ENCODE data around the gene PAFAH1B1. TPM values are rescaled to one million over a fixed set of nuclear protein-coding genes. Genes with fewer than 3 reads are reported as not detected.
"Not testable (repeated sequence)": the region's sequence is repeated elsewhere in the genome, so short reads cannot be mapped to it uniquely, and the experiment has no call there.

PAFAH1B1 gene
- total and polyA plus RNA-seq, 5 donors, result 39.1 to 128 (median 104) TPM

GRCh38 chr17:2615882-2616281 is 22.4 kb downstream of the PAFAH1B1 start:
- WGBS, result 90% methylated on average over 4 of the region's 4 CpGs
- ATAC-seq (no peak), DNase-seq (no peak)
- Histone ChIP-seq H3K9me3 (ENCODE audit: control insufficient read depth, low read length) (no peaks in the 10 kb centered on the region), H3K4me3 (ENCODE audit: low read length) (no peak overlapping the region), H3K4me1 (ENCODE audit: control insufficient read depth, insufficient read depth, low read length) (peaks cover 1% of the 10 kb centered on the region), H3K27me3 (ENCODE audit: control insufficient read depth, insufficient read depth) (no peaks in the 10 kb centered on the region), H3K27ac (ENCODE audit: low read length) (no peak overlapping the region)
- intact Hi-C loops (cut with DNase I), result no loop called here

- no peak for ATAC-seq
- Histone ChIP-seq H3K27ac (ENCODE audit: low read length) (no peak overlapping the region), H3K4me3 (ENCODE audit: low read length) (no peak overlapping the region), H3K9me3 (ENCODE audit: control insufficient read depth, low read length) (no peaks in the 10 kb centered on the region), H3K27me3 (ENCODE audit: control insufficient read depth, insufficient read depth) (no peaks in the 10 kb centered on the region), H3K4me1 (ENCODE audit: control insufficient read depth, insufficient read depth, low read length) (peaks cover 11% of the 10 kb centered on the region)
- no peak for DNase-seq
- 81% methylated on average over 3 of the region's 3 CpGs for WGBS
- intact Hi-C loops (cut with DNase I), result no loop called here
Measured at GRCh38 chr17:2621241-2621640, 27.8 kb downstream of the PAFAH1B1 start.

- intact Hi-C loops (cut with DNase I); ATAC-seq: not testable (repeated sequence)
- whole genome bisulfite sequencing, result 80% methylated on average over 4 of the region's 4 CpGs
Measured at GRCh38 chr17:2621951-2622405, 28.5 kb downstream of the PAFAH1B1 start.

GRCh38 chr17:2622721-2623301 is 29.4 kb downstream of the PAFAH1B1 start:
- H3K9me3 ChIP-seq (ENCODE audit: control insufficient read depth, low read length); intact Hi-C loops (cut with DNase I); DNase-seq; H3K27me3 ChIP-seq (ENCODE audit: control insufficient read depth, insufficient read depth); H3K4me3 ChIP-seq (ENCODE audit: low read length); H3K27ac ChIP-seq (ENCODE audit: low read length); ATAC-seq: not testable (repeated sequence)
- WGBS, result 86% methylated on average over 4 of the region's 4 CpGs
- H3K4me1 ChIP-seq (ENCODE audit: control insufficient read depth, insufficient read depth, low read length), result peaks cover 11% of the 10 kb centered on the region

More at GRCh38 chr17:2621951-2622405, 28.5 kb downstream of the PAFAH1B1 start:
- H3K4me1 ChIP-seq (ENCODE audit: control insufficient read depth, insufficient read depth, low read length), result peaks cover 11% of the 10 kb centered on the region
- H3K4me3 ChIP-seq (ENCODE audit: low read length); H3K27ac ChIP-seq (ENCODE audit: low read length); H3K9me3 ChIP-seq (ENCODE audit: control insufficient read depth, low read length); DNase-seq; H3K27me3 ChIP-seq (ENCODE audit: control insufficient read depth, insufficient read depth): not testable (repeated sequence)

- 66% methylated on average over 10 of the region's 10 CpGs for WGBS
- no peak overlapping the region for H3K4me3 ChIP-seq (ENCODE audit: low read length)
- peaks cover 11% of the 10 kb centered on the region for H3K4me1 ChIP-seq (ENCODE audit: control insufficient read depth, insufficient read depth, low read length)
- intact Hi-C loops (cut with DNase I), result no loop called here
- no peak overlapping the region for H3K27ac ChIP-seq (ENCODE audit: low read length)
- H3K27me3 ChIP-seq (ENCODE audit: control insufficient read depth, insufficient read depth), result no peaks in the 10 kb centered on the region
- no peak for DNase-seq
- H3K9me3 ChIP-seq (ENCODE audit: control insufficient read depth, low read length), result no peaks in the 10 kb centered on the region
- no peak for ATAC-seq
Measured at GRCh38 chr17:2624292-2624731, 30.9 kb downstream of the PAFAH1B1 start.

GRCh38 chr17:2626626-2627219 is 33.3 kb downstream of the PAFAH1B1 start:
- H3K4me1 ChIP-seq (ENCODE audit: control insufficient read depth, insufficient read depth, low read length), result peaks cover 18% of the 10 kb centered on the region
- intact Hi-C loops (cut with DNase I); H3K4me3 ChIP-seq (ENCODE audit: low read length); DNase-seq; ATAC-seq; H3K9me3 ChIP-seq (ENCODE audit: control insufficient read depth, low read length); H3K27me3 ChIP-seq (ENCODE audit: control insufficient read depth, insufficient read depth); H3K27ac ChIP-seq (ENCODE audit: low read length): not testable (repeated sequence)
- WGBS, result 98% methylated on average over 7 of the region's 7 CpGs

- ATAC-seq; DNase-seq; H3K4me3 ChIP-seq (ENCODE audit: low read length); H3K27ac ChIP-seq (ENCODE audit: low read length); intact Hi-C loops (cut with DNase I); H3K27me3 ChIP-seq (ENCODE audit: control insufficient read depth, insufficient read depth); H3K9me3 ChIP-seq (ENCODE audit: control insufficient read depth, low read length): not testable (repeated sequence)
- H3K4me1 ChIP-seq (ENCODE audit: control insufficient read depth, insufficient read depth, low read length), result peaks cover 18% of the 10 kb centered on the region
- WGBS, result 83% methylated on average over 2 of the region's 2 CpGs
Measured at GRCh38 chr17:2628922-2629321, 35.5 kb downstream of the PAFAH1B1 start.

GRCh38 chr17:2631211-2631610 is 37.8 kb downstream of the PAFAH1B1 start:
- no peak for DNase-seq
- intact Hi-C loops (cut with DNase I), result no loop called here
- Histone ChIP-seq H3K4me1 (ENCODE audit: control insufficient read depth, insufficient read depth, low read length) (peaks cover 13% of the 10 kb centered on the region), H3K9me3 (ENCODE audit: control insufficient read depth, low read length) (no peaks in the 10 kb centered on the region), H3K27me3 (ENCODE audit: control insufficient read depth, insufficient read depth) (no peaks in the 10 kb centered on the region), H3K4me3 (ENCODE audit: low read length) (no peak overlapping the region), H3K27ac (ENCODE audit: low read length) (peak overlapping the region; percentile 37)
- ATAC-seq, result no peak
- WGBS, result 59% methylated on average over 9 of the region's 9 CpGs

- H3K4me1 ChIP-seq (ENCODE audit: control insufficient read depth, insufficient read depth, low read length), result peaks cover 13% of the 10 kb centered on the region
- DNase-seq (no peak), ATAC-seq (peak in 1 of 2 donors; percentile 36)
- H3K27me3 ChIP-seq (ENCODE audit: control insufficient read depth, insufficient read depth), result no peaks in the 10 kb centered on the region
- no peak overlapping the region for H3K27ac ChIP-seq (ENCODE audit: low read length)
- intact Hi-C loops (cut with DNase I), result no loop called here
- no peaks in the 10 kb centered on the region for H3K9me3 ChIP-seq (ENCODE audit: control insufficient read depth, low read length)
- 79% methylated on average over 9 of the region's 9 CpGs for WGBS
- H3K4me3 ChIP-seq (ENCODE audit: low read length), result no peak overlapping the region
Measured at GRCh38 chr17:2634361-2634960, 41.0 kb downstream of the PAFAH1B1 start.

GRCh38 chr17:2635241-2635640 is 41.8 kb downstream of the PAFAH1B1 start:
- no peak overlapping the region for H3K27ac ChIP-seq (ENCODE audit: low read length)
- DNase-seq (no peak), ATAC-seq (peak in 1 of 2 donors; percentile 34)
- H3K4me3 ChIP-seq (ENCODE audit: low read length), result no peak overlapping the region
- intact Hi-C loops (cut with DNase I), result no loop called here
- peaks cover 13% of the 10 kb centered on the region for H3K4me1 ChIP-seq (ENCODE audit: control insufficient read depth, insufficient read depth, low read length)
- WGBS, result 91% methylated on average over 3 of the region's 3 CpGs
- H3K9me3 ChIP-seq (ENCODE audit: control insufficient read depth, low read length), result no peaks in the 10 kb centered on the region
- no peaks in the 10 kb centered on the region for H3K27me3 ChIP-seq (ENCODE audit: control insufficient read depth, insufficient read depth)

- DNase-seq (no peak), ATAC-seq (no peak)
- Histone ChIP-seq H3K4me3 (ENCODE audit: low read length) (no peak overlapping the region), H3K27me3 (ENCODE audit: control insufficient read depth, insufficient read depth) (no peaks in the 10 kb centered on the region), H3K9me3 (ENCODE audit: control insufficient read depth, low read length) (no peaks in the 10 kb centered on the region), H3K27ac (ENCODE audit: low read length) (no peak overlapping the region), H3K4me1 (ENCODE audit: control insufficient read depth, insufficient read depth, low read length) (peaks cover 13% of the 10 kb centered on the region)
- 64% methylated on average over 2 of the region's 2 CpGs for WGBS
- intact Hi-C loops (cut with DNase I), result no loop called here
Measured at GRCh38 chr17:2635675-2636074, 42.2 kb downstream of the PAFAH1B1 start.
